Loucy (cell line): ENCODE measurements around the gene LTB.
A peak's percentile ranks its signal among the peaks of the same experiment; 100 is the strongest.

Source experiments
- H2AFZ ChIP-seq: fragments of 200-600 bp; sonication (generic); 2 replicates; pipeline ENCODE4 v1.6.0; 2016; ENCODE audit warnings: antibody characterized with exemption, mild to moderate bottlenecking, low read length, moderate library complexity
- H3F3A ChIP-seq: fragments of 200-600 bp; 2 replicates; pipeline ENCODE4 v1.6.0; 2016; ENCODE audit warnings: antibody characterized with exemption, low read depth, mild to moderate bottlenecking
- H3K27me3 ChIP-seq: fragments of 200-600 bp; sonication (generic); 2 replicates; pipeline ENCODE4 v1.6.1; 2014; ENCODE audit warnings: low read length, mild to moderate bottlenecking; ENCODE audit not compliant: insufficient read depth, poor library complexity, severe bottlenecking
- H3K36me3 ChIP-seq: fragments of 200-600 bp; sonication (generic); 2 replicates; pipeline ENCODE4 v1.6.1; 2016; ENCODE audit warnings: low read length; ENCODE audit not compliant: insufficient read depth
- H3K4me1 ChIP-seq: fragments of 200-600 bp; sonication (generic); 2 replicates; pipeline ENCODE4 v1.5.1; 2014; ENCODE audit warnings: low read length, mild to moderate bottlenecking; ENCODE audit not compliant: insufficient read depth, poor library complexity, severe bottlenecking
- H3K4me2 ChIP-seq: fragments of 200-600 bp; sonication (generic); 2 replicates; pipeline ENCODE4 v1.6.0; 2014; ENCODE audit warnings: antibody characterized with exemption, low read length, low read depth, mild to moderate bottlenecking; ENCODE audit not compliant: poor library complexity, severe bottlenecking
- H3K4me3 ChIP-seq: fragments of 200-600 bp; sonication (generic); 2 replicates; pipeline ENCODE4 v1.5.1; 2014; ENCODE audit warnings: low read length, mild to moderate bottlenecking, mixed read lengths; ENCODE audit not compliant: poor library complexity, severe bottlenecking
- H3K79me2 ChIP-seq: fragments of 200-600 bp; sonication (generic); 2 replicates; pipeline ENCODE4 v1.6.1; 2014; ENCODE audit warnings: low read length; ENCODE audit not compliant: insufficient read depth
- H3K9ac ChIP-seq: fragments of 200-600 bp; sonication (generic); 2 replicates; pipeline ENCODE4 v1.6.0; 2014; ENCODE audit warnings: mild to moderate bottlenecking, low read depth, low read length, moderate library complexity; ENCODE audit not compliant: poor library complexity, severe bottlenecking
- H3K9me2 ChIP-seq: fragments of 200-600 bp; sonication (generic); replicated peaks from 2 replicates; pipeline ENCODE4 v1.6.1; 2016; ENCODE audit warnings: low read depth, low read length, mixed read lengths
- H3K9me3 ChIP-seq: fragments of 200-600 bp; sonication (generic); 2 replicates; pipeline ENCODE4 v1.6.1; 2014; ENCODE audit warnings: mild to moderate bottlenecking, antibody characterized with exemption, low read length, low read depth; ENCODE audit not compliant: insufficient read depth
- H4K20me1 ChIP-seq: fragments of 200-600 bp; sonication (generic); 2 replicates; pipeline ENCODE4 v1.6.0; 2014; ENCODE audit warnings: antibody characterized with exemption, low read length, mild to moderate bottlenecking; ENCODE audit not compliant: insufficient read depth, poor library complexity, severe bottlenecking
- CTCF ChIP-seq: fragments of 200-600 bp; sonication (generic); conservative IDR thresholded peaks from 2 replicates; pipeline ENCODE4 v1.5.1; 2014; ENCODE audit warnings: mild to moderate bottlenecking, antibody characterized with exemption, low read length
- EZH2phosphoT487 ChIP-seq: fragments of 200-600 bp; IDR thresholded peaks from 2 replicates; pipeline ENCODE4 v1.6.1; 2018; ENCODE audit warnings: antibody characterized with exemption, mild to moderate bottlenecking, moderate library complexity, borderline replicate concordance

LTB gene

DNA sequence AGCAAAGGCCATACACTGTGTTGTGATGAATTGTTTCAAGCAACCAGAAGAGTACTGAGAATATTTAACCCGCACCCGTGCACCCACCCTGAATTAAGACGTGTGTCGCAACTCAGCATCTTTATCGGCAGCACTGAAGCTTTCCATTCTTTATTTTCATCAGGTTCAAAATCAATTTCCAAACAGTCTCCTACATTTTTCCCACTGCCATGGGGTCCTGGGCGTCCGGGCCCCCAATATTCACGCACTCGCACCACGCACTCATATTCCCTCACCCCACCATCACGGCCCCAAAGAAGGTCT lies 1.8 kb downstream of the LTB start:
- no peaks in the 10 kb centered on the region for H3K9me2 ChIP-seq
- H3K4me1 ChIP-seq, result peaks cover 61% of the 10 kb centered on the region
- peak overlapping the region; percentile 100 for H3K9ac ChIP-seq
- peak overlapping the region; percentile 92 for H3K4me2 ChIP-seq
- no peak for TF ChIP-seq CTCF
- no peak for TF ChIP-seq EZH2phosphoT487
- H3K36me3 ChIP-seq, result no peaks in the 10 kb centered on the region
- H3K4me3 ChIP-seq, result peak overlapping the region; percentile 99
- no peaks in the 10 kb centered on the region for H4K20me1 ChIP-seq
- no peaks in the 10 kb centered on the region for H3K27me3 ChIP-seq
- H3F3A ChIP-seq, result no peaks in the 10 kb centered on the region
- peaks cover 19% of the 10 kb centered on the region for H3K79me2 ChIP-seq
- H2AFZ ChIP-seq, result peak overlapping the region; percentile 83
- no peaks in the 10 kb centered on the region for H3K9me3 ChIP-seq

DNA sequence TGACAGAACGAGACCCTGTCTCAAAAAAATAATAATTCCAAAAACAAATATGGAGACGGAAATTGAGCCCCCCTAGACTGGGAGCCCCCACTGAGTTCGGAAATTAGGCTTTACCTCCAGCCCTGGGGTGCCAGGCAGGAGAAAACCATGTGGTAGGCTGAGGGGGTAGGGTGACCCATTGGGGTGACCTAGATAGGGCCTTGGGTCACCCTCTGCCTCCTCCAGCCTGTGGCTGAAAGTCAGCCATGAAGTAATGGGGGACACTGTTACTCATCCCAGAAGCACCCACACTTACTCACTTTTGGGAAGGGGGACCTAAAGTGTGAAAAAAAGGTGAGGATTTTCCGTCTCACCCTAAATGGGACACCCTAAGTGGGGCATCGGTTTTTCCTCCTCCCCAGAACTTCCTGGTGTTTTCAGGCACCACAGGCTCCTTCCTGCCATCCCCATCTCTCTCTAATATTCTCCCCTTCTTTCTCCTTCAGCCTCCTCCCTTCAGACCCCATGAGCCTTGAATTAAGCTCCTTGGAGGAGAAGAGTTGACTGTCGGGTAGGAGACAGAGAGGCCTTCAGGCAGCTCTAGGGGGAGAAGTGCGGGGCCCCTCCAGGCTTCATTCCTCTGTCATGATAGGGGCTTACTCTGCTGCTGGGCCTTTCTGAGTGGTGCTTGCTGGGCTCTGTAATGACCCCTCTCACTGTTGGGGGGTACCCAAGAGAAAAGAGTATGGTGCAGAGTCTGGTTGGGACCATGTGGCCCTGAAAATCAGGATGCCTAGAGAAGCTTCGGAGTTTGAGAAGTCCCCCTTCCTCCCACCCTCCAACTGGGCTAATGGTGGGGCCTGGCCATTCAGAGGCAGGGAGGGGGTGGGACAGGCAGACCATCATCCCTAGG lies 2.4 kb downstream of the LTB start:
- H3K4me1 ChIP-seq, result peaks cover 61% of the 10 kb centered on the region

DNA sequence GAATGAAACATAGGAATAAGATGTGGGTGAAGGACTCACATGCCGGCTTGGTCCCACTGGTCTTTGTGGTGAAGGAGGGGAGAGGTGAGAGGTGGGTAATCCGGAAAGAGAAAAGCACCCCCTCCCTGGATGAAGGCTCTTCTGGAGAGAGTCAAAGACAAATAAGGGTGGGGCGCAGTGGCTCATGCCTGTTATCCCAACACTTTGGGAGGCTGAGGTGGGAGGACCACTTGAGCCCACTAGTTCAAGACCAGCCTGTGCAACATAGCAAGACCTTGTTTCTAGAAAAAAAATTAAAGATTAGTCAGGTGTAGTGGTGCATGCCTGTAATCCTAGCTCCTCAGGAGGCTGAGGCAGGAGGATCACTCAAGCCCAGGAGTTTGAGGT lies 3.1 kb downstream of the LTB start:
- TF ChIP-seq CTCF (no peak), EZH2phosphoT487 (no peak)
- H3K4me2 ChIP-seq, result no peak overlapping the region
- peaks cover 19% of the 10 kb centered on the region for H3K79me2 ChIP-seq
- no peak overlapping the region for H3K9ac ChIP-seq
- peaks cover 67% of the 10 kb centered on the region for H3K4me1 ChIP-seq
- H3K36me3 ChIP-seq, result no peaks in the 10 kb centered on the region
- H3K9me2 ChIP-seq, result no peaks in the 10 kb centered on the region
- H3K27me3 ChIP-seq, result no peaks in the 10 kb centered on the region
- H3K4me3 ChIP-seq, result no peak overlapping the region
- no peaks in the 10 kb centered on the region for H3F3A ChIP-seq
- no peak overlapping the region for H2AFZ ChIP-seq
- H3K9me3 ChIP-seq, result no peaks in the 10 kb centered on the region
- no peaks in the 10 kb centered on the region for H4K20me1 ChIP-seq

More for the DNA sequence above, 2.4 kb downstream of the LTB start:
- H3K36me3 ChIP-seq, result no peaks in the 10 kb centered on the region
- no peaks in the 10 kb centered on the region for H4K20me1 ChIP-seq
- no peaks in the 10 kb centered on the region for H3K9me3 ChIP-seq
- TF ChIP-seq EZH2phosphoT487, result no peak
- no peak for TF ChIP-seq CTCF
- peak overlapping the region; percentile 92 for H3K4me2 ChIP-seq
- no peaks in the 10 kb centered on the region for H3K9me2 ChIP-seq
- H3K79me2 ChIP-seq, result peaks cover 19% of the 10 kb centered on the region
- no peak overlapping the region for H2AFZ ChIP-seq
- H3F3A ChIP-seq, result no peaks in the 10 kb centered on the region
- H3K9ac ChIP-seq, result peak overlapping the region; percentile 100
- no peaks in the 10 kb centered on the region for H3K27me3 ChIP-seq
- H3K4me3 ChIP-seq, result peak overlapping the region; percentile 99
